ENCODE measurements around the gene NDUFS6. TPM values are rescaled to one million over a fixed set of nuclear protein-coding genes. Genes with fewer than 3 reads are reported as not detected.

Gene NDUFS6
- total RNA-seq, 3 donors from 2014 or later: 38.7 to 43.5 (median 39.3) TPM

GRCh38 chr5:1782385-1783215 lies 18.6 kb upstream of the NDUFS6 start:
- no peaks in the 10 kb centered on the region for H3K4me1 ChIP-seq (ENCODE audit: low read depth)
- H3K9me3 ChIP-seq: no peaks in the 10 kb centered on the region
- H3K36me3 ChIP-seq (ENCODE audit: low read depth): no peaks in the 10 kb centered on the region
- no peak for TF ChIP-seq CTCF (IDR thresholded peaks at IDR 0.05)
- H3K4me3 ChIP-seq: no peak overlapping the region
- ATAC-seq (no peak), DNase-seq (no peak)
- intact Hi-C loops (cut with DNase I, micrococcal nuclease): no loop called here

DNA sequence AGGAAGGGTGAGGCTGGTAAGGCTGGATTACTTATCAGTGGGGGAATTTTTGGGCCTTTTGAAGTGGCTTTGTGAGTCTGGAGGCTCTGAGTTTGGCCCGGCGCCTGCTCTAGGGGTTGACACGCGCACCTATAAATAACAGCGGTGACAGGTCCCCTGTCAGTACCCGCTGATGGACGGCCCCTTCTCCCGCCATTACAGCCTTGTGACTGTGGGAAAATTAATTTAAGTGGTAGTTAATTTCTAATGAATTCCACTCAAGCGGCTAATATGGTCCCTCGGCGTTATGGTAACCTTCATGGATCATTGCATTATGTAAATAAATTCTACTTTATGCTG lies 18.0 kb upstream of the NDUFS6 start:
- DNase-seq (no peak), ATAC-seq (no peak)
- no peak for TF ChIP-seq CTCF (IDR thresholded peaks at IDR 0.05)
- intact Hi-C loops (cut with DNase I, micrococcal nuclease): no loop called here
- no peaks in the 10 kb centered on the region for H3K36me3 ChIP-seq (ENCODE audit: low read depth)
- H3K9me3 ChIP-seq: no peaks in the 10 kb centered on the region
- no peak overlapping the region for H3K4me3 ChIP-seq
- no peaks in the 10 kb centered on the region for H3K4me1 ChIP-seq (ENCODE audit: low read depth)

DNA sequence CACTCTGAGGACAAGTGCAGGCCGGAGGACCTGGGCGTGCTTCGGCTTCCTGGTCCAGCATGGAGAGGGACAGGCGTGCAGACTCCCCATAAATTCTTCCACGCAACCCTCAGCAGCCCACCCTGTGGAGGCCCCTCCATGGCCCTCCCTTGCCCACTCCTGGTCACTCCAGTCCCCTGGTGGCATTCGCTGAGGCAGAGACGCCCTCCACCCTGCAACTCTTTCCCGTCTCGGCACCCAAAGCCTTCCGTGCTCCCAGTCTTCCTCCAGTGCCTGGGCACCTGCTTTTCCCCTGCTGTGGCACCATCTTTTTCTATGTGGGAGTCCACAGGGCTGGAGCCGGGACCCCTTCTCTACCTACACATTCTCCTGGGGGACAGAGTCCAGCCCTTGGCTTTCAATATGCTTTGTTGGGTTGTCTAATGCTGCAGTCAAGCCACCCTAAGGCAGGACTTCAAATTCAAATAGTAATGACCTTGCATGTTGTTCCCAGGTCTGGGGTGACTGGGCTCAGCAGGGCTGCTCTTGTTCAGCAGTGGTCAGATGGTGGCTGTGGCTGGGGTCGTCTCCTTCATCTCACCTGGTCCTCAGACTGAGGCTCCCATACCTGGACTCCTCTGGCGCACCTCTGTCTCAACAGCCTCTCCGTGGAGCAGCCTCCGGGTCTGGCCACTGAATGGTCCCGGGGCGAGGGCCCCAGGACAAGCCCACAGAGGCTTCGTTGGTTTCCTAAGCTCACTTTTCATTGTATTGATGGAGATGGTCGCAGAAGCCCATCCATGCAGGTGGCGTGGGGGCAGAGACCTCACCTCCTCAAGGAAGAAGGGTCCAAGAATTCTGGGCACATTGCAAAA lies 16.8 kb upstream of the NDUFS6 start:
- Histone ChIP-seq H3K4me3 (no peak overlapping the region), H3K4me1 (ENCODE audit: low read depth) (no peaks in the 10 kb centered on the region), H3K9me3 (no peaks in the 10 kb centered on the region), H3K36me3 (ENCODE audit: low read depth) (no peaks in the 10 kb centered on the region)
- DNase-seq (no peak), ATAC-seq (no peak)
- intact Hi-C loops (cut with DNase I, micrococcal nuclease): no loop called here
- TF ChIP-seq CTCF (IDR thresholded peaks at IDR 0.05): no peak

- DNase-seq (no peak), ATAC-seq (no peak)
- intact Hi-C loops (cut with DNase I, micrococcal nuclease): no loop called here
- Histone ChIP-seq H3K4me3 (no peak overlapping the region), H3K9me3 (no peaks in the 10 kb centered on the region), H3K36me3 (ENCODE audit: low read depth) (no peaks in the 10 kb centered on the region), H3K4me1 (ENCODE audit: low read depth) (no peaks in the 10 kb centered on the region)
- no peak for TF ChIP-seq CTCF (IDR thresholded peaks at IDR 0.05)
Observed at GRCh38 chr5:1785062-1785461, 16.1 kb upstream of the NDUFS6 start.

- Histone ChIP-seq H3K4me3 (no peak overlapping the region), H3K4me1 (ENCODE audit: low read depth) (no peaks in the 10 kb centered on the region), H3K36me3 (ENCODE audit: low read depth) (no peaks in the 10 kb centered on the region), H3K9me3 (no peaks in the 10 kb centered on the region)
- TF ChIP-seq CTCF (IDR thresholded peaks at IDR 0.05): no peak
- ATAC-seq (no peak), DNase-seq (no peak)
- intact Hi-C loops (cut with DNase I, micrococcal nuclease): no loop called here
Observed at GRCh38 chr5:1785984-1786383, 15.2 kb upstream of the NDUFS6 start.
